Ishikawa (cell line): ENCODE data around the gene EPHB1.

Experiments
- CEBPB ChIP-seq: IDR thresholded peaks from 2 replicates; pipeline ENCODE4 v1.6.1; 2012
- CREB1 ChIP-seq: IDR thresholded peaks from 2 replicates; pipeline ENCODE4 v1.6.1; 2012; ENCODE audit warnings: low read depth
- EGR1 ChIP-seq: IDR thresholded peaks from 2 replicates; pipeline ENCODE4 v1.6.1; 2012
- EP300 ChIP-seq: IDR thresholded peaks from 2 replicates; pipeline ENCODE4 v1.6.1; 2012; ENCODE audit warnings: borderline replicate concordance
- FOXM1 ChIP-seq: IDR thresholded peaks from 2 replicates; pipeline ENCODE4 v1.6.1; 2012; ENCODE audit warnings: low read depth, borderline replicate concordance
- NFIC ChIP-seq: IDR thresholded peaks from 2 replicates; pipeline ENCODE4 v1.6.1; 2012
- RAD21 ChIP-seq: IDR thresholded peaks from 2 replicates; pipeline ENCODE4 v1.6.1; 2012; ENCODE audit warnings: low read depth
- TAF1 ChIP-seq: IDR thresholded peaks from 2 replicates; pipeline ENCODE4 v1.6.1; 2012; ENCODE audit warnings: low read depth, mild to moderate bottlenecking
- TCF12 ChIP-seq: IDR thresholded peaks from 2 replicates; pipeline ENCODE4 v1.6.1; 2012; ENCODE audit warnings: low read depth
- TEAD4 ChIP-seq: IDR thresholded peaks from 2 replicates; pipeline ENCODE4 v1.6.1; 2012
- YY1 ChIP-seq: IDR thresholded peaks from 2 replicates; pipeline ENCODE4 v1.6.1; 2012; ENCODE audit warnings: low read depth
- ZBTB7A ChIP-seq: IDR thresholded peaks from 2 replicates; pipeline ENCODE4 v1.6.1; 2012; ENCODE audit warnings: low read depth
- TF ChIP-seq, protein P1 (sequence below): IDR thresholded peaks from 2 replicates; pipeline ENCODE4 v1.6.1; 2012
- TF ChIP-seq, protein P2 (sequence below): IDR thresholded peaks from 2 replicates; pipeline ENCODE4 v1.6.1; 2012; ENCODE audit warnings: low read depth, mild to moderate bottlenecking
- TF ChIP-seq, protein P3 (sequence below): IDR thresholded peaks from 2 replicates; pipeline ENCODE4 v1.6.1; 2012

EPHB1 gene

GRCh38 chr3:134872440-134873388, 77.7 kb downstream of the EPHB1 start:
- TF ChIP-seq RAD21: no peak
- no peak for TF ChIP-seq CREB1
- TF ChIP-seq EP300: no peak
- TF ChIP-seq ZBTB7A: no peak
- TF ChIP-seq TAF1: no peak
- TF ChIP-seq EGR1: no peak
- TF ChIP-seq TEAD4: no peak
- no peak for TF ChIP-seq CEBPB
- no peak for TF ChIP-seq YY1
- TF ChIP-seq FOXM1: no peak
- TF ChIP-seq, protein P1, sequence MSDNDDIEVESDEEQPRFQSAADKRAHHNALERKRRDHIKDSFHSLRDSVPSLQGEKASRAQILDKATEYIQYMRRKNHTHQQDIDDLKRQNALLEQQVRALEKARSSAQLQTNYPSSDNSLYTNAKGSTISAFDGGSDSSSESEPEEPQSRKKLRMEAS: no peak
- no peak for TF ChIP-seq NFIC
- TF ChIP-seq, protein P2, sequence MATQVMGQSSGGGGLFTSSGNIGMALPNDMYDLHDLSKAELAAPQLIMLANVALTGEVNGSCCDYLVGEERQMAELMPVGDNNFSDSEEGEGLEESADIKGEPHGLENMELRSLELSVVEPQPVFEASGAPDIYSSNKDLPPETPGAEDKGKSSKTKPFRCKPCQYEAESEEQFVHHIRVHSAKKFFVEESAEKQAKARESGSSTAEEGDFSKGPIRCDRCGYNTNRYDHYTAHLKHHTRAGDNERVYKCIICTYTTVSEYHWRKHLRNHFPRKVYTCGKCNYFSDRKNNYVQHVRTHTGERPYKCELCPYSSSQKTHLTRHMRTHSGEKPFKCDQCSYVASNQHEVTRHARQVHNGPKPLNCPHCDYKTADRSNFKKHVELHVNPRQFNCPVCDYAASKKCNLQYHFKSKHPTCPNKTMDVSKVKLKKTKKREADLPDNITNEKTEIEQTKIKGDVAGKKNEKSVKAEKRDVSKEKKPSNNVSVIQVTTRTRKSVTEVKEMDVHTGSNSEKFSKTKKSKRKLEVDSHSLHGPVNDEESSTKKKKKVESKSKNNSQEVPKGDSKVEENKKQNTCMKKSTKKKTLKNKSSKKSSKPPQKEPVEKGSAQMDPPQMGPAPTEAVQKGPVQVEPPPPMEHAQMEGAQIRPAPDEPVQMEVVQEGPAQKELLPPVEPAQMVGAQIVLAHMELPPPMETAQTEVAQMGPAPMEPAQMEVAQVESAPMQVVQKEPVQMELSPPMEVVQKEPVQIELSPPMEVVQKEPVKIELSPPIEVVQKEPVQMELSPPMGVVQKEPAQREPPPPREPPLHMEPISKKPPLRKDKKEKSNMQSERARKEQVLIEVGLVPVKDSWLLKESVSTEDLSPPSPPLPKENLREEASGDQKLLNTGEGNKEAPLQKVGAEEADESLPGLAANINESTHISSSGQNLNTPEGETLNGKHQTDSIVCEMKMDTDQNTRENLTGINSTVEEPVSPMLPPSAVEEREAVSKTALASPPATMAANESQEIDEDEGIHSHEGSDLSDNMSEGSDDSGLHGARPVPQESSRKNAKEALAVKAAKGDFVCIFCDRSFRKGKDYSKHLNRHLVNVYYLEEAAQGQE: no peak

- TF ChIP-seq CEBPB (no peak), FOXM1 (no peak)
Measured at GRCh38 chr3:134873789-134874188, 78.7 kb downstream of the EPHB1 start.

GRCh38 chr3:134874737-134875413, 79.8 kb downstream of the EPHB1 start:
- TF ChIP-seq NFIC: no peak
- TF ChIP-seq YY1: no peak
- TF ChIP-seq FOXM1: no peak
- TF ChIP-seq, protein P3, sequence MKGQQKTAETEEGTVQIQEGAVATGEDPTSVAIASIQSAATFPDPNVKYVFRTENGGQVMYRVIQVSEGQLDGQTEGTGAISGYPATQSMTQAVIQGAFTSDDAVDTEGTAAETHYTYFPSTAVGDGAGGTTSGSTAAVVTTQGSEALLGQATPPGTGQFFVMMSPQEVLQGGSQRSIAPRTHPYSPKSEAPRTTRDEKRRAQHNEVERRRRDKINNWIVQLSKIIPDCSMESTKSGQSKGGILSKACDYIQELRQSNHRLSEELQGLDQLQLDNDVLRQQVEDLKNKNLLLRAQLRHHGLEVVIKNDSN: no peak
- no peak for TF ChIP-seq EP300
- TF ChIP-seq CREB1: no peak
- TF ChIP-seq EGR1: no peak
- TF ChIP-seq ZBTB7A: no peak
- no peak for TF ChIP-seq TAF1
- TF ChIP-seq CEBPB: no peak
- TF ChIP-seq, protein P1: no peak
- TF ChIP-seq, protein P2: no peak
- no peak for TF ChIP-seq TEAD4
- no peak for TF ChIP-seq TCF12
- TF ChIP-seq RAD21: no peak

GRCh38 chr3:134876836-134877235, 81.8 kb downstream of the EPHB1 start:
- TF ChIP-seq YY1 (no peak), NFIC (no peak), TCF12 (no peak), FOXM1 (no peak), CREB1 (no peak), TAF1 (no peak), RAD21 (no peak), EGR1 (no peak), ZBTB7A (no peak), TEAD4 (no peak), CEBPB (no peak), EP300 (no peak)
- TF ChIP-seq, protein P2: no peak
- TF ChIP-seq, protein P1: no peak
- TF ChIP-seq, protein P3: no peak
